NCI-H146 (cell line): Measurements from ENCODE around the gene POU3F2.

Experiments used
- DNase-seq: peaks from one replicate; lab custom pipeline; 2025; lab: John Stamatoyannopoulos, UW

Gene POU3F2

GRCh38 chr6:98834060-98835031 is at the start of gene POU3F2:
Gene POU3F2 (plus strand): TSS chr6:98834574. CDS start chr6:98834874, 300 bp downstream.
- peak; percentile 99 for DNase-seq

GRCh38 chr6:98787435-98787834 is 46.9 kb upstream of the POU3F2 start:
- no peak for DNase-seq

GRCh38 chr6:98787961-98788360 is 46.4 kb upstream of the POU3F2 start:
- DNase-seq: no peak

GRCh38 chr6:98794307-98794842 is 40.0 kb upstream of the POU3F2 start:
- DNase-seq: no peak

GRCh38 chr6:98797217-98797994 is 37.0 kb upstream of the POU3F2 start:
- no peak for DNase-seq

- no peak for DNase-seq
Measured at GRCh38 chr6:98800866-98801265, 33.5 kb upstream of the POU3F2 start.

GRCh38 chr6:98808541-98809210 is 25.7 kb upstream of the POU3F2 start:
- DNase-seq: no peak

- no peak for DNase-seq
Measured at GRCh38 chr6:98812220-98812619, 22.2 kb upstream of the POU3F2 start.

- no peak for DNase-seq
Measured at GRCh38 chr6:98816799-98817198, 17.6 kb upstream of the POU3F2 start.

- DNase-seq: no peak
Measured at GRCh38 chr6:98821756-98822405, 12.5 kb upstream of the POU3F2 start.

GRCh38 chr6:98823428-98824161 is 10.8 kb upstream of the POU3F2 start:
- DNase-seq: no peak

GRCh38 chr6:98824162-98824901 is 10.0 kb upstream of the POU3F2 start:
- peak; percentile 8 for DNase-seq

- DNase-seq: no peak
Measured at GRCh38 chr6:98824902-98825599, 9.3 kb upstream of the POU3F2 start.

- DNase-seq: no peak
Measured at GRCh38 chr6:98825600-98826230, 8.7 kb upstream of the POU3F2 start.

- DNase-seq: peak; percentile 64
Measured at GRCh38 chr6:98827295-98828159, 6.8 kb upstream of the POU3F2 start.

- peak; percentile 68 for DNase-seq
Measured at GRCh38 chr6:98828211-98828788, 6.1 kb upstream of the POU3F2 start.

GRCh38 chr6:98828941-98829411 is 5.4 kb upstream of the POU3F2 start:
- peak; percentile 92 for DNase-seq
